Neural progenitor cell (in vitro differentiated cells): ENCODE measurements around the gene ITGBL1.

Experiments
- CTCF ChIP-seq: fragments of 200-600 bp; sonication (generic); IDR thresholded peaks from 2 replicates; pipeline ENCODE4 v1.5.1; 2017; ENCODE audit warnings: antibody characterized with exemption, mild to moderate bottlenecking
- EZH2phosphoT487 ChIP-seq: fragments of 200-600 bp; sonication (generic); IDR thresholded peaks from 2 replicates; pipeline ENCODE4 v1.6.1; 2017; ENCODE audit warnings: antibody characterized with exemption

GRCh38 chr13:101755228-101755887 is 302.9 kb downstream of the ITGBL1 start:
- no peak for TF ChIP-seq CTCF
- TF ChIP-seq EZH2phosphoT487, result no peak
